Activated naive CD4-positive, alpha-beta T cell treated with anti-CD3 and anti-CD28 coated beads, Interleukin-2, amount 10 ng/mL, durations not matched to agents 5 hours and 36 hours (primary cell): ENCODE measurements around the gene RPS17. TPM values are rescaled to one million over a fixed set of nuclear protein-coding genes. Genes with fewer than 3 reads are reported as not detected.

Source experiments
- total RNA-seq, 2 experiments: library from RNA; stranded (reverse); gene quantifications; one replicate each; pipeline ENCODE4 v1.2.3, GENCODE V29; 2021

Gene RPS17
- 1,000 to 10,000 TPM; 1,822 to 1,872 TPM for total RNA-seq

GRCh38 chr15:82540055-82540983, at the start of gene RPS17:
Gene RPS17 (minus strand): TSS chr15:82540457. CDS start chr15:82540428, 29 bp downstream.

Other genes starting within 250 kb of the RPS17 start
- 1 to 10 TPM; 1.2 to 1.3 TPM for gene GOLGA6L10, start 191.0 kb downstream of the RPS17 start, total RNA-seq
- gene GOLGA6L9, start 110.6 kb downstream of the RPS17 start, total RNA-seq = 1 to 10 TPM; 1.8 to 2.1 TPM
- gene CPEB1, start 106.9 kb upstream of the RPS17 start, total RNA-seq = not detected
- not detected for gene AP3B2, start 169.4 kb upstream of the RPS17 start, total RNA-seq